Common myeloid progenitor, CD34-positive (primary cell): ENCODE data around the gene CXorf51B. TPM values are rescaled to one million over a fixed set of nuclear protein-coding genes. Genes with fewer than 3 reads are reported as not detected.
"Not testable (repeated sequence)": the region's sequence is repeated elsewhere in the genome, so short reads cannot be mapped to it uniquely, and the experiment has no call there.

ENCODE experiments used
- CTCF ChIA-PET: fragments of 350-600 bp; sonication (Branson Sonifier 250); formaldehyde crosslinking; loops from one replicate; lab custom pipeline; 2021; ENCODE audit warnings: antibody characterized with exemption; lab: Charles Lee
- POLR2A ChIA-PET: fragments of 350-600 bp; sonication (Branson Sonifier 250); formaldehyde crosslinking; loops from one replicate; lab custom pipeline; 2021; ENCODE audit warnings: antibody characterized with exemption; lab: Charles Lee
- DNase-seq, 3 donors: peaks; one replicate each; pipeline versions ENCODE4 v3.0.0 to v3.0.0-alpha.2; 2013
- H3K27ac ChIP-seq, 2 experiments: 1 replicate in 1 of 2; 2 replicates in 1 of 2; pipeline ENCODE4 v1.7.0; 2013; ENCODE audit warnings: inconsistent platforms in 2 of 2, low read length in 2 of 2, mild to moderate bottlenecking in 2 of 2, low read depth in 1 of 2, moderate library complexity in 1 of 2; ENCODE audit not compliant: severe bottlenecking in 2 of 2, insufficient read depth in 1 of 2, poor library complexity in 1 of 2
- H3K27me3 ChIP-seq, 5 experiments: replicated peaks in 2 of 5; 1 replicate in 3 of 5; 2 replicates in 2 of 5; pipeline versions ENCODE4 v1.6.1 to v1.7.0; 2013; ENCODE audit warnings: low read length in 4 of 5, mild to moderate bottlenecking in 2 of 5, moderate library complexity in 2 of 5, inconsistent platforms in 1 of 5; ENCODE audit not compliant: insufficient read depth in 5 of 5, control insufficient read depth in 4 of 5
- H3K36me3 ChIP-seq, 4 experiments: 1 replicate in 2 of 4; 2 replicates in 2 of 4; pipeline versions ENCODE4 v1.6.1 to v1.7.0; 2013; ENCODE audit warnings: low read length in 3 of 4, control low read depth in 1 of 4, mild to moderate bottlenecking in 1 of 4; ENCODE audit not compliant: control insufficient read depth in 4 of 4, insufficient read depth in 4 of 4
- H3K4me1 ChIP-seq, 4 experiments: 1 replicate in 3 of 4; 2 replicates in 1 of 4; pipeline versions ENCODE4 v1.6.1 to v1.7.1; 2013; ENCODE audit warnings: low read length in 3 of 4, mild to moderate bottlenecking in 3 of 4, control low read depth in 1 of 4, inconsistent platforms in 1 of 4, moderate library complexity in 1 of 4; ENCODE audit not compliant: control insufficient read depth in 4 of 4, insufficient read depth in 4 of 4; ENCODE audit errors: control extremely low read depth in 1 of 4
- H3K4me3 ChIP-seq, 7 experiments: 1 replicate in 4 of 7; 2 replicates in 3 of 7; pipeline versions ENCODE4 v1.5.1 to v1.7.0; 2013; ENCODE audit warnings: mild to moderate bottlenecking in 7 of 7, low read length in 6 of 7, moderate library complexity in 6 of 7, inconsistent platforms in 2 of 7, low read depth in 2 of 7, control low read depth in 1 of 7; ENCODE audit not compliant: insufficient read depth in 4 of 7, control insufficient read depth in 1 of 7; ENCODE audit errors: extremely low read depth in 1 of 7
- H3K9me3 ChIP-seq, 5 experiments: 1 replicate in 4 of 5; 2 replicates in 1 of 5; pipeline versions ENCODE4 v1.6.1 to v1.7.1; 2013; ENCODE audit warnings: low read length in 4 of 5, mild to moderate bottlenecking in 2 of 5, inconsistent platforms in 1 of 5, low read depth in 1 of 5, moderate library complexity in 1 of 5; ENCODE audit not compliant: control insufficient read depth in 4 of 5, insufficient read depth in 2 of 5; ENCODE audit errors: control extremely low read depth in 1 of 5
- WGBS: methylation state at CpG from one replicate; pipeline ENCODE4 v1.1.5; 2013; ENCODE audit not compliant: insufficient coverage; 5-methylcytosine and 5-hydroxymethylcytosine counted together
- polyA plus RNA-seq: library from polyadenylated mRNA; unstranded; fragments of 120-200 nt; gene quantifications from one replicate; pipeline ENCODE4 v1.2.1, GENCODE V29; 2013

Gene CXorf51B
- not detected for polyA plus RNA-seq

- H3K36me3 ChIP-seq, POLR2A ChIA-PET, DNase-seq, H3K9me3 ChIP-seq, CTCF ChIA-PET, H3K4me3 ChIP-seq, H3K27ac ChIP-seq, H3K4me1 ChIP-seq, H3K27me3 ChIP-seq: not testable (repeated sequence)
- no CpG with 5 or more reads among the region's 3 CpGs for WGBS
These were observed at the start of gene CXorf51B for GRCh38 chrX:146809471-146809870. Gene CXorf51B (plus strand): TSS chrX:146809771. CDS start chrX:146809792, 21 bp downstream.

GRCh38 chrX:146814644-146815043, 5.1 kb downstream of the CXorf51B start, which contains the start of gene CXorf51A:
Gene CXorf51A (minus strand): TSS chrX:146814744. CDS start chrX:146814723, 21 bp downstream.
- CTCF ChIA-PET, H3K4me3 ChIP-seq, H3K27me3 ChIP-seq, POLR2A ChIA-PET, H3K36me3 ChIP-seq, DNase-seq, H3K9me3 ChIP-seq, H3K4me1 ChIP-seq, H3K27ac ChIP-seq: not testable (repeated sequence)
- WGBS: no CpG with 5 or more reads among the region's 3 CpGs

DNA sequence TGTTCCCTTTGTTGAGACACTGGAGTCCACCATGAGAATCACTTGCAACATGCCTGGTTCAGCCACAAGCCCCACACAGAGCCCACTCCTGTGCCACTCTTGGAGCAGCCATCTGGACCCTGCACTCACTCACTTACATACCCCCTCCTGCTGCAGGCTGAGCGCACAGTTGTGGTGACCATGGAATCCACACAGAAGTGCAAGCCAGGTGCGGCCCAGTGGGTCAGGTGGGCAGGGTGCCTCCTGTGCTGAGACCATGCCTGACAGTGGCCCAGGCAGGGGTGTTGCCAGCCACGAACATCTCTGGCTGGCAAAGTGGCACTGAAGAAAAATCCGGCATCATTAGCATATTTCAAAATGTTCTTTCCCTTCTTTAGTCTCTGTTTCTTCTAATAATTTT, 22.4 kb downstream of the CXorf51B start:
- no peak overlapping the region for H3K27ac ChIP-seq
- ChIA-PET POLR2A (no interaction called here), CTCF (no interaction called here)
- H3K27me3 ChIP-seq: no peaks in the 10 kb centered on the region
- H3K36me3 ChIP-seq: no peaks in the 10 kb centered on the region
- WGBS: 87% methylated on average over 3 of the region's 4 CpGs
- H3K4me3 ChIP-seq: no peak overlapping the region
- no peaks in the 10 kb centered on the region for H3K4me1 ChIP-seq
- DNase-seq: no peak
- H3K9me3 ChIP-seq: no peaks in the 10 kb centered on the region

- no peaks in the 10 kb centered on the region for H3K36me3 ChIP-seq
- H3K27ac ChIP-seq: no peak overlapping the region
- no peaks in the 10 kb centered on the region for H3K9me3 ChIP-seq
- CTCF ChIA-PET: no interaction called here
- H3K4me1 ChIP-seq: no peaks in the 10 kb centered on the region
- POLR2A ChIA-PET: no interaction called here
- WGBS: 40% methylated on average over 1 of the region's 2 CpGs
- H3K27me3 ChIP-seq: no peaks in the 10 kb centered on the region
- no peak for DNase-seq
- no peak overlapping the region for H3K4me3 ChIP-seq
These were observed 44.7 kb downstream of the CXorf51B start for GRCh38 chrX:146854281-146854680.
